Measurements from ENCODE around the gene PTPRN2.

DNA sequence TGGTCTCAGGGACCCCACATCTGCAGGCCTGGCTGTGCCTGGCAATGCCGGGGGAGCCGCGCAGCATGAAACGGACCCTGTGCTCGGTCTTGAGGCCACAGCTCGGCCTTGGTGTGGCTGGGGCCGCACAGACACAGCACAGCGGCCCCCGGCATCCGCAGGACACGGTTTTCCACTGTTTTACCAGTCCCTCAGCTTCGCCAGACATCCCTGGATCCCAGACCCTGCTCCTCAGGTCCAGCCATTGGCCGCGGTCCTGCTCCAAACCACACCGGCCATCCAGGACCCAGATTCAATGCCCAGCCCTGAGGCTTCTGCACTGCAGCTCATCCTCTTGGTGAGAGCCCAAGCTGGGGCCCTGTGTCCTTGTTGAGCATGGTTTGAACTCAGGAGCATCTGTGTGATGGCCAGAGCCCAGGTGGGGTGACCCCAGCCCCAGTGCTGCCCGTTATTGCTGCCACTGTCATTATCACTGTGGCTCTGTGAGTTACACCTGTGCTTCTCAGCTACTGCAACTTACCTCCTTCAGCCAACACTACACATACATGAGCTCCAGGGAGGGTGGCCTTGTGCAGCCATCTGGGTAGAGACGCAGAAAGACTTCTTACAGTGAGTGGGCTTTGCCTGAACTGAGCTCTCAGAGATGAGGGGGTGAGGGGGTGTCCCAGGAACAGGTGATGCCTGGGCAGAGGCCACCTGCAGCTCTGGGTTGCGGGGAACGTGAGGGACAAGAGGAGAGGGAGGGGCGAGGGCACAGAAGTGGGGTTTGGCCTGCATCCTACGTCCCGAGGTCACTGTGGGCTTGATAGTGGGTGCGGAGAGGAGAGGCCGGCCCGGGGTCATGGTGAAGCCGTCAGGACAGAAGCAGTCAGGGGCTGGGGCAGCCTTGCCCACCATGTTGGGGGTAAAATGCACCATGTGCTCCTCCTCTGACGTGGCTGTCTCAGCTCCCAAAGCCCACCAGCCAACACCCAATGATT lies 567.6 kb downstream of the PTPRN2 start:
- TF ChIP-seq CTCF (conservative IDR thresholded peaks at IDR 0.05; ENCODE audit: low read depth, low read length) = no peak
- TF ChIP-seq EZH2 (IDR thresholded peaks at IDR 0.05; ENCODE audit: borderline replicate concordance, low read depth, low read length, poor library complexity, severe bottlenecking) = no peak

Measured in A673 (cell line).